ENCODE data around the gene AKR1D1.

AKR1D1 gene

GRCh38 chr7:138125598-138126111 lies 49.4 kb downstream of the AKR1D1 start:
- Histone ChIP-seq H3K56ac (ENCODE audit: low read length) (no peak overlapping the region), H3K4me3 (ENCODE audit: low read length) (no peak overlapping the region), H3K4me2 (ENCODE audit: low read length) (no peak overlapping the region), H2BK5ac (ENCODE audit: low read length) (no peak overlapping the region), H3K27me3 (ENCODE audit: insufficient read depth, low read length, poor library complexity) (no peaks in the 10 kb centered on the region), H3K79me1 (ENCODE audit: low read length) (no peaks in the 10 kb centered on the region), H2AK5ac (ENCODE audit: low read length) (no peak overlapping the region), H4K8ac (ENCODE audit: low read depth, low read length) (no peak overlapping the region), H3K4me1 (ENCODE audit: control insufficient read depth, low read depth, low read length) (no peaks in the 10 kb centered on the region), H2BK15ac (replicated peaks; ENCODE audit: low read depth) (no peak overlapping the region), H3K4ac (ENCODE audit: low read depth, low read length) (no peak overlapping the region), H3K9ac (ENCODE audit: low read length) (no peak overlapping the region), H3K79me2 (ENCODE audit: control insufficient read depth, insufficient read depth, low read length) (no peaks in the 10 kb centered on the region), H2BK120ac (ENCODE audit: low read depth, low read length) (no peak overlapping the region), H3K23ac (ENCODE audit: low read length) (no peak overlapping the region), H3K18ac (ENCODE audit: low read length) (no peak overlapping the region), H4K5ac (ENCODE audit: low read length) (no peak overlapping the region), H3K27ac (ENCODE audit: low read depth, low read length) (no peak overlapping the region), H3K36me3 (ENCODE audit: control insufficient read depth, insufficient read depth, low read length) (no peaks in the 10 kb centered on the region)
- DNase-seq: no peak
- no CpG with 5 or more reads among the region's 2 CpGs for WGBS (ENCODE audit: extremely low coverage, insufficient coverage, low lambda C conversion rate)

DNA sequence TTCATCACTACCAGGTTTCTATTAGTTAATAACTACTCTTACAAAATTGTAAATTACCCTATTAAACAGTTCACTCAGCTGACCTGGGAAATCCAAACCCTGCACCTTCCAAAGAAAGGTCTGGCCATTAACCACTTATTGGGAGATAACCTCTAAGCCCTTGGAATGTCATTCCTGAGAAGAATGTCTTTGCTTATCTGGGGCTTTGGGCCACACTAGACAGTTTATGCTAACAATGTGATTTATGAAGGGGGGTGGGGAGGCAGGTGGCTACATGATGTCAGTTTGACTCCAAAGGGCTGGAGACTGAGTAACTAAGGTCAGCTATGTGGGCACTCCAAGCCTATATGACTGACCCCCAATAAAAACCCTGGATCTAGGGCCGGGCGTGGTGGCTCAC lies 50.7 kb downstream of the AKR1D1 start:
- Histone ChIP-seq H3K79me1 (ENCODE audit: low read length) (no peaks in the 10 kb centered on the region), H4K8ac (ENCODE audit: low read depth, low read length) (no peak overlapping the region), H3K27ac (ENCODE audit: low read depth, low read length) (no peak overlapping the region)

GRCh38 chr7:138127996-138128395 lies 51.7 kb downstream of the AKR1D1 start:
- H3K9ac ChIP-seq (ENCODE audit: low read length): no peak overlapping the region
- no peak overlapping the region for H3K4me3 ChIP-seq (ENCODE audit: low read length)
- no peak overlapping the region for H2BK15ac ChIP-seq (replicated peaks; ENCODE audit: low read depth)
- H2BK120ac ChIP-seq (ENCODE audit: low read depth, low read length): no peak overlapping the region
- H3K4me1 ChIP-seq (ENCODE audit: control insufficient read depth, low read depth, low read length): no peaks in the 10 kb centered on the region
- no peak for DNase-seq
- H2BK5ac ChIP-seq (ENCODE audit: low read length): no peak overlapping the region
- H3K27me3 ChIP-seq (ENCODE audit: insufficient read depth, low read length, poor library complexity): no peaks in the 10 kb centered on the region
- no peak overlapping the region for H2AK5ac ChIP-seq (ENCODE audit: low read length)
- H3K23ac ChIP-seq (ENCODE audit: low read length): no peak overlapping the region
- no peak overlapping the region for H4K8ac ChIP-seq (ENCODE audit: low read depth, low read length)
- H3K4ac ChIP-seq (ENCODE audit: low read depth, low read length): no peak overlapping the region
- H3K36me3 ChIP-seq (ENCODE audit: control insufficient read depth, insufficient read depth, low read length): no peaks in the 10 kb centered on the region
- no CpG with 5 or more reads among the region's 2 CpGs for WGBS (ENCODE audit: extremely low coverage, insufficient coverage, low lambda C conversion rate)
- H3K56ac ChIP-seq (ENCODE audit: low read length): no peak overlapping the region
- no peaks in the 10 kb centered on the region for H3K79me2 ChIP-seq (ENCODE audit: control insufficient read depth, insufficient read depth, low read length)
- no peak overlapping the region for H4K5ac ChIP-seq (ENCODE audit: low read length)
- H3K18ac ChIP-seq (ENCODE audit: low read length): no peak overlapping the region
- H3K79me1 ChIP-seq (ENCODE audit: low read length): no peaks in the 10 kb centered on the region
- H3K27ac ChIP-seq (ENCODE audit: low read depth, low read length): no peak overlapping the region
- H3K4me2 ChIP-seq (ENCODE audit: low read length): no peak overlapping the region

More for the DNA sequence above, 50.7 kb downstream of the AKR1D1 start:
- H2BK120ac ChIP-seq (ENCODE audit: low read depth, low read length): no peak overlapping the region
- no peaks in the 10 kb centered on the region for H3K27me3 ChIP-seq (ENCODE audit: insufficient read depth, low read length, poor library complexity)
- H3K36me3 ChIP-seq (ENCODE audit: control insufficient read depth, insufficient read depth, low read length): no peaks in the 10 kb centered on the region
- no peak overlapping the region for H3K4ac ChIP-seq (ENCODE audit: low read depth, low read length)
- no peak overlapping the region for H3K56ac ChIP-seq (ENCODE audit: low read length)
- H4K5ac ChIP-seq (ENCODE audit: low read length): no peak overlapping the region
- no peak overlapping the region for H3K4me2 ChIP-seq (ENCODE audit: low read length)
- H3K23ac ChIP-seq (ENCODE audit: low read length): no peak overlapping the region
- no peaks in the 10 kb centered on the region for H3K4me1 ChIP-seq (ENCODE audit: control insufficient read depth, low read depth, low read length)
- H3K4me3 ChIP-seq (ENCODE audit: low read length): no peak overlapping the region
- no peak overlapping the region for H2AK5ac ChIP-seq (ENCODE audit: low read length)
- no peak overlapping the region for H3K9ac ChIP-seq (ENCODE audit: low read length)
- no peak overlapping the region for H2BK15ac ChIP-seq (replicated peaks; ENCODE audit: low read depth)
- no peaks in the 10 kb centered on the region for H3K79me2 ChIP-seq (ENCODE audit: control insufficient read depth, insufficient read depth, low read length)
- no peak overlapping the region for H2BK5ac ChIP-seq (ENCODE audit: low read length)
- no peak overlapping the region for H3K18ac ChIP-seq (ENCODE audit: low read length)
- no peak for DNase-seq
- WGBS (ENCODE audit: extremely low coverage, insufficient coverage, low lambda C conversion rate): no CpG with 5 or more reads among the region's 2 CpGs

DNA sequence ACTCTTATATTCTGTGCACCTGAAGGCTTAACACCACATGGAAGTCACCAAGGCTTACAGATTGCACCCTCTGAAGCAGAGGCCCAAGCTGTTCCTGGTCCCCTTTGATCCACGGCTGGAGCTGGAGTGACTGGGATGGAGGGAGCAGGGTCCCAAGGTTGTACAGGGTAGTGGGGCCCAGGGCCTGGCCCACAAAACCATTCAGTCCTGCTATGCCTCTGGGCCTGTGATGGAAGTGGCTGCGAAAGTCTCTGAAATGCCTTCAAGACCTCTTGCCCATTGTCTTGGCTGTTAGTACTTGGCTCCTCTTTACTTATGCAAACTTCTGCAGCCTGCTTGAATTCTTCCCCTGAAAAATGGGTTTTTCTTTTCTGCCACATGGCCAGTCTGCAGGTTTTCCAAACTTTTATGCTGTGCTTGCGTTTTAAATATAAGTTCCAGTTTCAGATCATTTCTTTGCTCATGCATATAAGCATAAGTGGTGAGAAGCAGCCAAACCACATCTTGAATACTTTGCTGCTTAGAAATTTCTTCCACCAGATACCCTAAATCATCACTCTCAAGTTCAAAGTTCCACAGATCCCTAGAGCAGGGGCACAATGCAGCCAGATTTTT lies 53.4 kb downstream of the AKR1D1 start:
- H2BK5ac ChIP-seq (ENCODE audit: low read length): no peak overlapping the region
- no peak overlapping the region for H3K4ac ChIP-seq (ENCODE audit: low read depth, low read length)
- no peak overlapping the region for H3K4me2 ChIP-seq (ENCODE audit: low read length)
- DNase-seq: no peak
- H3K79me1 ChIP-seq (ENCODE audit: low read length): no peaks in the 10 kb centered on the region
- H3K56ac ChIP-seq (ENCODE audit: low read length): no peak overlapping the region
- H3K4me1 ChIP-seq (ENCODE audit: control insufficient read depth, low read depth, low read length): no peaks in the 10 kb centered on the region
- H2BK15ac ChIP-seq (replicated peaks; ENCODE audit: low read depth): no peak overlapping the region
- no peak overlapping the region for H3K18ac ChIP-seq (ENCODE audit: low read length)
- no peak overlapping the region for H3K27ac ChIP-seq (ENCODE audit: low read depth, low read length)
- no peak overlapping the region for H3K9ac ChIP-seq (ENCODE audit: low read length)
- H4K5ac ChIP-seq (ENCODE audit: low read length): no peak overlapping the region
- no peak overlapping the region for H3K4me3 ChIP-seq (ENCODE audit: low read length)
- H3K27me3 ChIP-seq (ENCODE audit: insufficient read depth, low read length, poor library complexity): no peaks in the 10 kb centered on the region
- whole genome bisulfite sequencing (ENCODE audit: extremely low coverage, insufficient coverage, low lambda C conversion rate): no CpG with 5 or more reads among the region's 3 CpGs
- no peaks in the 10 kb centered on the region for H3K36me3 ChIP-seq (ENCODE audit: control insufficient read depth, insufficient read depth, low read length)
- no peak overlapping the region for H3K23ac ChIP-seq (ENCODE audit: low read length)
- H2BK120ac ChIP-seq (ENCODE audit: low read depth, low read length): no peak overlapping the region
- peak overlapping the region; percentile 39 for H4K8ac ChIP-seq (ENCODE audit: low read depth, low read length)
- H2AK5ac ChIP-seq (ENCODE audit: low read length): no peak overlapping the region
- H3K79me2 ChIP-seq (ENCODE audit: control insufficient read depth, insufficient read depth, low read length): no peaks in the 10 kb centered on the region

DNA sequence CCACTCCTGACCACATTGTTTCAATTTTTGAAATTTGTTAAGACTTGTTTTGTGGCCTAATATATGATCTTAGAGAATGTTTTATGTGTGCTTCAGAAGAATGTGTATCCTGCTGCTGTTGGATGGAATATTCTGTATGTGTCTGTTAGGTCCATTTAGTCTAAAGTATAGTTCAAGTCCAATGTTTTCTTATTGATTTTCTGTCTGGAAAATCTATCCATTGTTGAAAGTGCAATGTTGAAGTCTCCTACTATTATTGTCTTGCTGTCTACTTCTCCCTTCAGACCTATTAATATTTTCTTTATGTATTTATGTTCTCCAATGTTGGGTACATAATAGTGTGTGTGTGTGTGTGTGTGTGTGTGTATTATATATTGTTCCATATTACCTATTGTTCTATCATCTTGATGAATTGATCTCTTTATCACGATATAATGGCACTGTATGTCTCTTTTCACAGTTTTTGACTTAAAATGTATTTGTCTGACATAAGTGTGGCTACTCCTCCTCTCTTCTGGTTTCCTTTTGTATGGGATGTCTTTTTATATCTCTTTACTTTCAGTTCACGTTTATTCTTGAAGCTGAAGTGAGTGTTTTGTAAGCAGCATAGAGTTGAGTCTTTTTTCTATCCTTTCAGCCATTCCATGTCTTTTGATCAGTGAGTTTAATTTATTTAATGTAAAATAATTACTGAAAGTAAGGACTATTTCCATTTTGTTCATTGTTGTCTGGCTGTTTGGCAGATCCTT lies 61.3 kb downstream of the AKR1D1 start:
- Histone ChIP-seq H3K36me3 (ENCODE audit: control insufficient read depth, insufficient read depth, low read length) (no peaks in the 10 kb centered on the region), H2BK120ac (ENCODE audit: low read depth, low read length) (no peak overlapping the region), H3K18ac (ENCODE audit: low read length) (no peak overlapping the region), H3K4me2 (ENCODE audit: low read length) (no peak overlapping the region), H3K79me1 (ENCODE audit: low read length) (no peaks in the 10 kb centered on the region), H3K4me3 (ENCODE audit: low read length) (no peak overlapping the region), H2BK15ac (replicated peaks; ENCODE audit: low read depth) (no peak overlapping the region), H3K4ac (ENCODE audit: low read depth, low read length) (no peak overlapping the region), H3K4me1 (ENCODE audit: control insufficient read depth, low read depth, low read length) (no peaks in the 10 kb centered on the region), H3K56ac (ENCODE audit: low read length) (no peak overlapping the region), H3K79me2 (ENCODE audit: control insufficient read depth, insufficient read depth, low read length) (no peaks in the 10 kb centered on the region), H3K27ac (ENCODE audit: low read depth, low read length) (no peak overlapping the region), H2BK5ac (ENCODE audit: low read length) (no peak overlapping the region), H3K27me3 (ENCODE audit: insufficient read depth, low read length, poor library complexity) (no peaks in the 10 kb centered on the region), H4K5ac (ENCODE audit: low read length) (no peak overlapping the region), H2AK5ac (ENCODE audit: low read length) (no peak overlapping the region), H3K9ac (ENCODE audit: low read length) (no peak overlapping the region), H3K23ac (ENCODE audit: low read length) (no peak overlapping the region), H4K8ac (ENCODE audit: low read depth, low read length) (no peak overlapping the region)
- no peak for DNase-seq
- WGBS (ENCODE audit: extremely low coverage, insufficient coverage, low lambda C conversion rate): no CpG with 5 or more reads among the region's 2 CpGs

All from mesendoderm (in vitro differentiated cells).